Measurements from ENCODE around the gene E2F3. TPM values are rescaled to one million over a fixed set of nuclear protein-coding genes. Genes with fewer than 3 reads are reported as not detected.

Gene E2F3
- polyA plus RNA-seq, 3 donors = 7.5 to 14.6 (median 8.9) TPM

DNA sequence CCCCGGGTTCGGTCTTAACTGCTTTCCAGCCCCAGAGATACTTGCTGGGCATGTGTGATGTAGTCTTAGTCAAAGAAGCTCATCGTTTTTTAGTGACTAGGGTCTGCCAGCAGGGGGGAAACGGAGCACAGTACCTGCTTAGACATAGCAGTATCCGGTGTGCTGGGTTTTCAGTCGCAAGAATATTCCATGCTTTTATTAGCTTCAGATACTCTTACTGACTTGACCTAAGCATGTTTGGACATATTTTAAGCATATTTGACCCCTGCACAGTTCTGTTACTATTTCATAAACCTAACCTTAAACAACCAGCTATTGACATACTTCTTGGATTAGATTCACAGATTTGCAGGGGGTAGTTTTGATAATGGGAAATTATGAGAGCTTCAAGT lies 3.0 kb downstream of the E2F3 start:
- Histone ChIP-seq H2AFZ (ENCODE audit: insufficient read depth, low read depth, low read length, poor library complexity, severe bottlenecking) (peak overlapping the region; percentile 65), H3K27me3 (ENCODE audit: control insufficient read depth in 2 of 2, insufficient read depth in 2 of 2, low read length in 2 of 2) (no peaks in the 10 kb centered on the region), H3K27ac (ENCODE audit: low read depth in 1 of 2, low read length in 2 of 2) (peak overlapping the region; percentile 93 to 96), H3K4me3 (replicated peaks in 1 of 3; ENCODE audit: low read depth in 2 of 3, low read length in 3 of 3) (peak overlapping the region; percentile 61 to 94 (median 92)), H3K9me3 (replicated peaks in 1 of 2; ENCODE audit: control insufficient read depth in 1 of 2, insufficient read depth in 1 of 2, low read length in 2 of 2) (no peaks in the 10 kb centered on the region), H3K4me1 (ENCODE audit: control insufficient read depth in 1 of 2, insufficient read depth in 2 of 2, low read length in 2 of 2) (peaks cover 28 to 66% of the 10 kb centered on the region in 2 donors), H3K9ac (ENCODE audit: insufficient read depth, low read length, poor library complexity, severe bottlenecking) (peak overlapping the region; percentile 98), H3K79me2 (ENCODE audit: insufficient read depth, low read length) (peaks cover 76% of the 10 kb centered on the region), H3K36me3 (replicated peaks in 1 of 2; ENCODE audit: control insufficient read depth in 1 of 2, insufficient read depth in 2 of 2, low read length in 2 of 2) (peaks cover 3 to 16% of the 10 kb centered on the region in 2 donors), H4K20me1 (ENCODE audit: insufficient read depth, low read length) (peaks cover 47% of the 10 kb centered on the region), H3K4me2 (replicated peaks; ENCODE audit: extremely low read depth, low read length, poor library complexity, severe bottlenecking) (peak overlapping the region; percentile 86)
- intact Hi-C loops (cut with micrococcal nuclease) = loop anchor here (5.0 to 10.0 kb wide), 6 partner anchors 38 to 128 kb away; partner anchors contain the start of gene CDKAL1 (in 1 of the 2)
- peaks cover 48% of the 10 kb centered on the region for H3K4me1 Mint-ChIP-seq
- peaks cover 7 to 14% of the 10 kb centered on the region in 2 donors for H3K36me3 Mint-ChIP-seq
- TF ChIP-seq, protein P1, sequence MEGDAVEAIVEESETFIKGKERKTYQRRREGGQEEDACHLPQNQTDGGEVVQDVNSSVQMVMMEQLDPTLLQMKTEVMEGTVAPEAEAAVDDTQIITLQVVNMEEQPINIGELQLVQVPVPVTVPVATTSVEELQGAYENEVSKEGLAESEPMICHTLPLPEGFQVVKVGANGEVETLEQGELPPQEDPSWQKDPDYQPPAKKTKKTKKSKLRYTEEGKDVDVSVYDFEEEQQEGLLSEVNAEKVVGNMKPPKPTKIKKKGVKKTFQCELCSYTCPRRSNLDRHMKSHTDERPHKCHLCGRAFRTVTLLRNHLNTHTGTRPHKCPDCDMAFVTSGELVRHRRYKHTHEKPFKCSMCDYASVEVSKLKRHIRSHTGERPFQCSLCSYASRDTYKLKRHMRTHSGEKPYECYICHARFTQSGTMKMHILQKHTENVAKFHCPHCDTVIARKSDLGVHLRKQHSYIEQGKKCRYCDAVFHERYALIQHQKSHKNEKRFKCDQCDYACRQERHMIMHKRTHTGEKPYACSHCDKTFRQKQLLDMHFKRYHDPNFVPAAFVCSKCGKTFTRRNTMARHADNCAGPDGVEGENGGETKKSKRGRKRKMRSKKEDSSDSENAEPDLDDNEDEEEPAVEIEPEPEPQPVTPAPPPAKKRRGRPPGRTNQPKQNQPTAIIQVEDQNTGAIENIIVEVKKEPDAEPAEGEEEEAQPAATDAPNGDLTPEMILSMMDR (IDR thresholded peaks at IDR 0.05) = peak; percentile 62
- H3K27me3 Mint-ChIP-seq (ENCODE audit: low read depth in 3 of 3) = peaks cover 0 to 4% (median 3%) of the 10 kb centered on the region in 3 donors
- peak overlapping the region; percentile 96 to 99 (median 98) for H3K27ac Mint-ChIP-seq
- H3K9me3 Mint-ChIP-seq = no peaks in the 10 kb centered on the region
- peak; percentile 56 to 69 (median 58) for DNase-seq
- 0% methylated on average over 4 of the region's 6 CpGs for WGBS (ENCODE audit: insufficient coverage)
- H3K4me3 Mint-ChIP-seq = peak overlapping the region; percentile 95 to 97

DNA sequence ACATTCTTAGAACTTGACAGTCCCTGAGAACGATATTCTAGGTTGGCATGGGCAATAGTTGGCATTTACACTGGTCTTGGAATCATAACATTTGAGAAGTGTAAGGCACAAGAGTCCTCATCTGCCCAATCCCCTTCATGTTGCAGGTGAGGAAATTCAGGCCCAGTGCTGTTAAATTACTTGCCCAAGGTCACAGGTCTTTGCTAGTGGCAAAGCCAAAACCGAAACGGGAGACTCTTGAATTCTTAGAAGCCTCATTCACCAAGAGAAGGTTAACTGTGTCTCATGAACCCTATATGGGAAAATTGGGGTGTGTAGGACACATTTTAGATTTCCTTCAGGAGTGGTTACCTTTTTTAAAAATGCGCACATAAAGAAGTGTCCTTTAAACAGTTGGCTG lies 7.2 kb downstream of the E2F3 start:
- Histone ChIP-seq H2AFZ (ENCODE audit: insufficient read depth, low read depth, low read length, poor library complexity, severe bottlenecking) (no peak overlapping the region), H3K4me1 (ENCODE audit: control insufficient read depth in 1 of 2, insufficient read depth in 2 of 2, low read length in 2 of 2) (peaks cover 55 to 83% of the 10 kb centered on the region in 2 donors), H3K4me2 (replicated peaks; ENCODE audit: extremely low read depth, low read length, poor library complexity, severe bottlenecking) (no peak overlapping the region), H3K27ac (ENCODE audit: low read depth in 1 of 2, low read length in 2 of 2) (peak overlapping the region in 1 of 2 donors; percentile 63), H3K4me3 (replicated peaks in 1 of 3; ENCODE audit: low read depth in 2 of 3, low read length in 3 of 3) (no peak overlapping the region), H3K9ac (ENCODE audit: insufficient read depth, low read length, poor library complexity, severe bottlenecking) (no peak overlapping the region), H4K20me1 (ENCODE audit: insufficient read depth, low read length) (peaks cover 86% of the 10 kb centered on the region), H3K27me3 (ENCODE audit: control insufficient read depth in 2 of 2, insufficient read depth in 2 of 2, low read length in 2 of 2) (no peaks in the 10 kb centered on the region), H3K79me2 (ENCODE audit: insufficient read depth, low read length) (peaks cover 100% of the 10 kb centered on the region), H3K36me3 (replicated peaks in 1 of 2; ENCODE audit: control insufficient read depth in 1 of 2, insufficient read depth in 2 of 2, low read length in 2 of 2) (peaks cover 6 to 30% of the 10 kb centered on the region in 2 donors), H3K9me3 (replicated peaks in 1 of 2; ENCODE audit: control insufficient read depth in 1 of 2, insufficient read depth in 1 of 2, low read length in 2 of 2) (no peaks in the 10 kb centered on the region)
- intact Hi-C loops (cut with micrococcal nuclease) = loop anchor here (10.0 kb wide), 1 partner anchor 76 kb away; no protein-coding TSS in a partner anchor
- TF ChIP-seq, protein P1 (IDR thresholded peaks at IDR 0.05) = no peak
- no CpG with 5 or more reads among the region's 4 CpGs for WGBS (ENCODE audit: insufficient coverage)
- peak overlapping the region in 2 of 7 donors; percentile 46 to 63 for H3K27ac Mint-ChIP-seq
- DNase-seq = no peak
- H3K4me3 Mint-ChIP-seq = no peak overlapping the region
- peaks cover 0 to 2% (median 0%) of the 10 kb centered on the region in 3 donors for H3K27me3 Mint-ChIP-seq (ENCODE audit: low read depth in 3 of 3)
- H3K36me3 Mint-ChIP-seq = peaks cover 23 to 25% of the 10 kb centered on the region in 2 donors
- no peaks in the 10 kb centered on the region for H3K9me3 Mint-ChIP-seq
- peaks cover 85% of the 10 kb centered on the region for H3K4me1 Mint-ChIP-seq

Measured in CD14-positive monocyte (primary cell).